ENCODE data around the gene SLC38A7. TPM values are rescaled to one million over a fixed set of nuclear protein-coding genes. Genes with fewer than 3 reads are reported as not detected.
"Not testable (repeated sequence)": the region's sequence is repeated elsewhere in the genome, so short reads cannot be mapped to it uniquely, and the experiment has no call there.

Gene SLC38A7
- total RNA-seq, 6 donors from 2014 or later = 6.5 to 34.6 (median 22.4) TPM

- WGBS, 2 donors = 94 to 100% methylated on average over 1 of the region's 1 CpG
- TF ChIP-seq POLR2AphosphoS5 (IDR thresholded peaks at IDR 0.05) = no peak
- TF ChIP-seq POLR2A (IDR thresholded peaks at IDR 0.05) = no peak
- TF ChIP-seq EP300 (IDR thresholded peaks at IDR 0.05) = no peak
- TF ChIP-seq CTCF (IDR thresholded peaks at IDR 0.05) = no peak
- DNase-seq (no peak), ATAC-seq (ENCODE audit: low FRiP score in 2 of 2) (no peak)
- H3K4me3 ChIP-seq = no peak overlapping the region
- H3K9me3 ChIP-seq = peaks cover 0 to 5% (median 0%) of the 10 kb centered on the region in 4 donors
- H3K27me3 ChIP-seq = no peaks in the 10 kb centered on the region
- no peaks in the 10 kb centered on the region for H3K36me3 ChIP-seq
- no peak overlapping the region for H3K27ac ChIP-seq
- no peaks in the 10 kb centered on the region for H3K4me1 ChIP-seq
Observed at GRCh38 chr16:58692450-58692849, 7.9 kb upstream of the SLC38A7 start.

GRCh38 chr16:58686985-58687706, 2.6 kb upstream of the SLC38A7 start:
- not testable (repeated sequence) for ATAC-seq (ENCODE audit: low FRiP score in 2 of 2); H3K27ac ChIP-seq; H3K36me3 ChIP-seq; H3K4me3 ChIP-seq; DNase-seq; H3K27me3 ChIP-seq; H3K9me3 ChIP-seq
- H3K4me1 ChIP-seq = peaks cover 13 to 23% (median 16%) of the 10 kb centered on the region in 4 donors
- 74 to 76% methylated on average over 8 of the region's 8 CpGs for WGBS, 2 donors

- no peak for DNase-seq
- Histone ChIP-seq H3K9me3 (no peaks in the 10 kb centered on the region), H3K27ac (peak overlapping the region in 3 of 4 donors; percentile 64 to 89 (median 85)), H3K4me1 (peaks cover 13 to 23% (median 16%) of the 10 kb centered on the region in 4 donors), H3K4me3 (peak overlapping the region in 3 of 4 donors; percentile 68 to 97 (median 91)), H3K27me3 (no peaks in the 10 kb centered on the region), H3K36me3 (peaks cover 0 to 7% (median 0%) of the 10 kb centered on the region in 4 donors)
- no peak for ATAC-seq (ENCODE audit: low FRiP score in 2 of 2)
- TF ChIP-seq EP300 (IDR thresholded peaks at IDR 0.05) = no peak
- no peak for TF ChIP-seq CTCF (IDR thresholded peaks at IDR 0.05)
- 86 to 93% methylated on average over 6 of the region's 6 CpGs for WGBS, 2 donors
Observed at GRCh38 chr16:58685084-58685449, 497 bp upstream of the SLC38A7 start.

- WGBS, 2 donors = 6 to 8% methylated on average over 2 to 3 of the region's 3 CpGs
- TF ChIP-seq POLR2AphosphoS5 (IDR thresholded peaks at IDR 0.05) (no peak), CTCF (IDR thresholded peaks at IDR 0.05) (no peak), POLR2A (IDR thresholded peaks at IDR 0.05) (no peak), EP300 (IDR thresholded peaks at IDR 0.05) (no peak)
- Histone ChIP-seq H3K36me3 (peaks cover 0 to 18% (median 3%) of the 10 kb centered on the region in 4 donors), H3K9me3 (no peaks in the 10 kb centered on the region), H3K4me3 (peak overlapping the region; percentile 68 to 97 (median 92)), H3K27me3 (no peaks in the 10 kb centered on the region), H3K4me1 (peaks cover 13 to 23% (median 16%) of the 10 kb centered on the region in 4 donors), H3K27ac (peak overlapping the region; percentile 46 to 89 (median 74))
- ATAC-seq (ENCODE audit: low FRiP score in 2 of 2) (peak; percentile 11 to 59), DNase-seq (no peak)
Observed at GRCh38 chr16:58684001-58684353, 593 bp downstream of the SLC38A7 start.

GRCh38 chr16:58679763-58680162, 4.8 kb downstream of the SLC38A7 start:
- H3K36me3 ChIP-seq = peaks cover 0 to 48% (median 18%) of the 10 kb centered on the region in 4 donors
- no peaks in the 10 kb centered on the region for H3K27me3 ChIP-seq
- no peak overlapping the region for H3K4me3 ChIP-seq
- DNase-seq (peak in 1 of 2 donors; percentile 62), ATAC-seq (ENCODE audit: low FRiP score in 2 of 2) (no peak)
- TF ChIP-seq EP300 (IDR thresholded peaks at IDR 0.05) (no peak), CTCF (IDR thresholded peaks at IDR 0.05) (no peak), POLR2AphosphoS5 (IDR thresholded peaks at IDR 0.05) (no peak), POLR2A (IDR thresholded peaks at IDR 0.05) (no peak)
- H3K4me1 ChIP-seq = peaks cover 11 to 18% (median 13%) of the 10 kb centered on the region in 4 donors
- no peaks in the 10 kb centered on the region for H3K9me3 ChIP-seq
- no peak overlapping the region for H3K27ac ChIP-seq
- 92 to 95% methylated on average over 10 to 16 of the region's 16 CpGs for WGBS, 2 donors
